H9 (cell line): ENCODE results near the gene SUGT1. TPM values are rescaled to one million over a fixed set of nuclear protein-coding genes. Genes with fewer than 3 reads are reported as not detected.
"Not testable (repeated sequence)": the region's sequence is repeated elsewhere in the genome, so short reads cannot be mapped to it uniquely, and the experiment has no call there.

Source experiments
- DNase-seq: peaks from one replicate; pipeline ENCODE4 v3.0.0-alpha.2; 2017
- H2AFZ ChIP-seq: one replicate; pipeline ENCODE4 v1.6.1; 2013; ENCODE audit warnings: mild to moderate bottlenecking, low read length, control low read depth, moderate library complexity
- H2AK5ac ChIP-seq: 2 replicates; pipeline ENCODE4 v1.6.1; 2013; ENCODE audit warnings: low read length, control low read depth, mixed read lengths; ENCODE audit not compliant: insufficient read length
- H2BK120ac ChIP-seq: one replicate; pipeline ENCODE4 v1.6.1; 2013; ENCODE audit warnings: low read depth, mild to moderate bottlenecking, low read length, control low read depth, inconsistent platforms; ENCODE audit not compliant: poor library complexity, severe bottlenecking
- H2BK12ac ChIP-seq: 2 replicates; pipeline ENCODE4 v1.6.1; 2013; ENCODE audit warnings: low read length, control low read depth, mixed read lengths, low read depth; ENCODE audit not compliant: insufficient read length
- H2BK15ac ChIP-seq: 2 replicates; pipeline ENCODE4 v1.6.1; 2013; ENCODE audit warnings: low read depth, low read length, control low read depth
- H2BK20ac ChIP-seq: one replicate; pipeline ENCODE4 v1.6.1; 2013; ENCODE audit warnings: low read depth, mild to moderate bottlenecking, low read length, control low read depth, inconsistent platforms; ENCODE audit not compliant: poor library complexity, severe bottlenecking
- H2BK5ac ChIP-seq: 2 replicates; pipeline ENCODE4 v1.6.1; 2013; ENCODE audit warnings: low read length, control low read depth, mixed read lengths; ENCODE audit not compliant: insufficient read length
- H3K14ac ChIP-seq: 2 replicates; pipeline ENCODE4 v1.6.1; 2013; ENCODE audit warnings: low read length, control low read depth; ENCODE audit not compliant: insufficient read depth
- H3K18ac ChIP-seq: 2 replicates; pipeline ENCODE4 v1.6.1; 2013; ENCODE audit warnings: low read depth, mild to moderate bottlenecking, mixed read lengths, low read length, control low read depth; ENCODE audit not compliant: insufficient read length
- H3K23ac ChIP-seq: 2 replicates; pipeline ENCODE4 v1.6.1; 2013; ENCODE audit warnings: low read length, control low read depth, mixed read lengths, low read depth; ENCODE audit not compliant: insufficient read length
- H3K23me2 ChIP-seq: 2 replicates; pipeline ENCODE4 v1.6.1; 2013; ENCODE audit warnings: low read depth, mild to moderate bottlenecking, mixed read lengths, low read length, control low read depth; ENCODE audit not compliant: insufficient read length, poor library complexity, severe bottlenecking
- H3K27ac ChIP-seq: 2 replicates; pipeline ENCODE4 v1.5.1; 2013; ENCODE audit warnings: low read length, control low read depth, mixed read lengths, low read depth; ENCODE audit not compliant: insufficient read length
- H3K27me3 ChIP-seq: 2 replicates; pipeline ENCODE4 v1.6.1; 2013; ENCODE audit warnings: low read length, control low read depth, inconsistent platforms; ENCODE audit not compliant: insufficient read depth
- H3K4ac ChIP-seq: 2 replicates; pipeline ENCODE4 v1.6.1; 2013; ENCODE audit warnings: low read depth, mild to moderate bottlenecking, control low read depth, inconsistent platforms, low read length, moderate library complexity
- H3K4me1 ChIP-seq: 2 replicates; pipeline ENCODE4 v1.6.1; 2013; ENCODE audit warnings: low read length, control low read depth, inconsistent platforms; ENCODE audit not compliant: insufficient read depth
- H3K4me2 ChIP-seq: 2 replicates; pipeline ENCODE4 v1.6.1; 2013; ENCODE audit warnings: low read length, control low read depth, mixed read lengths; ENCODE audit not compliant: insufficient read length, insufficient read depth
- H3K56ac ChIP-seq: 2 replicates; pipeline ENCODE4 v1.6.1; 2013; ENCODE audit warnings: low read depth, mild to moderate bottlenecking, mixed read lengths, low read length, control low read depth; ENCODE audit not compliant: insufficient read length
- H3K79me1 ChIP-seq: 2 replicates; pipeline ENCODE4 v1.6.1; 2013; ENCODE audit warnings: low read depth, mild to moderate bottlenecking, moderate library complexity, low read length, control low read depth, inconsistent platforms; ENCODE audit not compliant: insufficient read depth, poor library complexity, severe bottlenecking
- H3K79me2 ChIP-seq: 2 replicates; pipeline ENCODE4 v1.6.1; 2013; ENCODE audit warnings: low read length, control low read depth, inconsistent platforms; ENCODE audit not compliant: insufficient read depth
- H3K9ac ChIP-seq: 2 replicates; pipeline ENCODE4 v1.6.1; 2013; ENCODE audit warnings: low read length, control low read depth, mixed read lengths; ENCODE audit not compliant: insufficient read length; ENCODE audit errors: extremely low read depth
- H3K9me3 ChIP-seq: one replicate; pipeline ENCODE4 v1.6.1; 2013; ENCODE audit warnings: low read depth, low read length, inconsistent platforms; ENCODE audit not compliant: control insufficient read depth
- H3T11ph ChIP-seq: one replicate; pipeline ENCODE4 v1.6.1; 2013; ENCODE audit warnings: mild to moderate bottlenecking, low read length, control low read depth, inconsistent platforms
- H4K20me1 ChIP-seq: one replicate; pipeline ENCODE4 v1.6.1; 2013; ENCODE audit not compliant: control insufficient read depth, insufficient read length, insufficient read depth
- H4K5ac ChIP-seq: 2 replicates; pipeline ENCODE4 v1.6.1; 2013; ENCODE audit warnings: low read depth, mild to moderate bottlenecking, mixed read lengths, low read length, control low read depth; ENCODE audit not compliant: insufficient read length
- H4K8ac ChIP-seq: replicated peaks from 2 replicates; pipeline ENCODE4 v1.6.1; 2013; ENCODE audit warnings: low read length, control low read depth, mixed read lengths, low read depth; ENCODE audit not compliant: insufficient read length
- H4K91ac ChIP-seq: 2 replicates; pipeline ENCODE4 v1.6.1; 2013; ENCODE audit warnings: low read depth, mild to moderate bottlenecking, moderate library complexity, mixed read lengths, low read length, control low read depth; ENCODE audit not compliant: insufficient read length
- H3K27ac Mint-ChIP-seq, 3 experiments: 2 replicates in 2 of 3; 3 replicates in 1 of 3; pipeline ENCODE4 v1.8.0; 2020 to 2021; ENCODE audit warnings: mixed read lengths in 3 of 3, mild to moderate bottlenecking in 1 of 3, moderate library complexity in 1 of 3
- H3K27me3 Mint-ChIP-seq: 2 replicates; pipeline ENCODE4 v1.8.0; 2021; ENCODE audit warnings: low read depth, mild to moderate bottlenecking, moderate library complexity, mixed read lengths
- H3K36me3 Mint-ChIP-seq, 3 experiments: 2 replicates in 2 of 3; 3 replicates in 1 of 3; pipeline ENCODE4 v1.8.0; 2020 to 2021; ENCODE audit warnings: low read depth in 3 of 3, mixed read lengths in 3 of 3; ENCODE audit not compliant: insufficient read depth in 1 of 3
- H3K4me1 Mint-ChIP-seq, 2 experiments: 2 replicates each; pipeline ENCODE4 v1.8.0; 2020; ENCODE audit warnings: mixed read lengths in 2 of 2
- H3K4me3 Mint-ChIP-seq, 2 experiments: 2 replicates in 1 of 2; 3 replicates in 1 of 2; pipeline ENCODE4 v1.8.0; 2020 to 2021; ENCODE audit warnings: mild to moderate bottlenecking in 2 of 2, mixed read lengths in 2 of 2, moderate library complexity in 1 of 2
- H3K9me3 Mint-ChIP-seq, 2 experiments: 2 replicates in 1 of 2; 3 replicates in 1 of 2; pipeline ENCODE4 v1.8.0; 2020; ENCODE audit warnings: mild to moderate bottlenecking in 2 of 2, mixed read lengths in 2 of 2, moderate library complexity in 1 of 2
- WGBS: extraction: QIAGEN DNeasy Blood & Tissue Kit; methylation state at CpG from one replicate; pipeline ENCODE4 v1.1.7; 2013; ENCODE audit warnings: missing lambda C conversion rate, low lambda C conversion rate, mixed read lengths; ENCODE audit not compliant: insufficient read length; ENCODE audit errors: extremely low coverage; 5-methylcytosine and 5-hydroxymethylcytosine counted together
- total RNA-seq: library from RNA; stranded (reverse); gene quantifications from 2 replicates; pipeline ENCODE4 v1.2.1, GENCODE V29; 2021

Gene SUGT1
- total RNA-seq, 1 experiment from 2014 or later = 99.6 TPM

DNA sequence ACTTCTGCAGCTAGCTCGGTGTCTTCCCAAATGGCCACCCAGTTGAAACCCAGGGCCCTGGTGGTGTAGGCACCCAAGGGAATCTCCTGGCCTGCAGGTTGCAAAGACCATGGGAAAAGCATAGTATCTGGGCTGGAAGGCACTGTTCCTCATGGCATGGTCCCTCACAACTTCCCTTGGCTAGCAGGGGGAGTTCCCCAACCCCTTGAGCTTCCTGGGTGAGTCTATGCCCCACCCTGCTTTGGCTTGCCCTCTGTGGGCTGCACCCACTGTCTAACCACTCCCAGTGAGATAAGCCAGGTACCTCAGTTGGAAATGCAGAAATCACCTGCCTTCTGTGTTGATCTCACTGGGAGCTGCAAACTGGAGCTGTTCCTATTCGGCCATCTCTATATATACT, 68.7 kb downstream of the SUGT1 start:
- not testable (repeated sequence) for H3K23me2 ChIP-seq, H2BK12ac ChIP-seq, H4K20me1 ChIP-seq, H2BK120ac ChIP-seq, H4K91ac ChIP-seq, H2AFZ ChIP-seq, H3K27me3 Mint-ChIP-seq, H2BK15ac ChIP-seq, H2AK5ac ChIP-seq, H3K14ac ChIP-seq, H3K56ac ChIP-seq, H3K4me1 ChIP-seq, H4K8ac ChIP-seq, H3K18ac ChIP-seq, H3K27ac Mint-ChIP-seq, H3K4me3 Mint-ChIP-seq, H3T11ph ChIP-seq, H3K9ac ChIP-seq, H3K27me3 ChIP-seq, DNase-seq, H3K4ac ChIP-seq, H4K5ac ChIP-seq, H2BK5ac ChIP-seq, H3K27ac ChIP-seq, H3K23ac ChIP-seq, H3K4me2 ChIP-seq, H3K79me1 ChIP-seq, H2BK20ac ChIP-seq, H3K9me3 ChIP-seq, H3K79me2 ChIP-seq
- Mint-ChIP-seq H3K9me3 (peaks cover 50 to 71% of the 10 kb centered on the region in 2 experiments), H3K4me1 (peaks cover 11% of the 10 kb centered on the region in 2 experiments), H3K36me3 (peaks cover 63 to 94% (median 85%) of the 10 kb centered on the region in 3 experiments)
- WGBS = no CpG with 5 or more reads among the region's 2 CpGs
